GM13977 (cell line): ENCODE data around the gene L3MBTL4.
"Not testable (repeated sequence)": the region's sequence is repeated elsewhere in the genome, so short reads cannot be mapped to it uniquely, and the experiment has no call there.

Experiments used
- DNase-seq: peaks from one replicate; pipeline ENCODE4 v3.0.0; 2012; ENCODE audit warnings: low spot score
- CTCF ChIP-seq: IDR thresholded peaks from 2 replicates; pipeline ENCODE4 v1.5.1; 2012; ENCODE audit warnings: mild to moderate bottlenecking, control low read depth; ENCODE audit not compliant: insufficient read depth; ENCODE audit errors: extremely low read depth, missing control alignments
- in situ Hi-C: fragments of 300-500 bp; cut with MboI; formaldehyde crosslinking; loops from one replicate; pipeline ENCODE4 v1.12.0; 2022; ENCODE audit warnings: low sequenced_read_pairs, low pct_unique_long_range_greater_than_20kb, mixed read lengths, inconsistent platforms; ENCODE audit not compliant: unreplicated experiment

L3MBTL4 gene

GRCh38 chr18:6281874-6282273 is 132.8 kb downstream of the L3MBTL4 start:
- DNase-seq: no peak
- TF ChIP-seq CTCF: no peak
- in situ Hi-C loops: no loop called here

GRCh38 chr18:6280211-6280743 is 134.4 kb downstream of the L3MBTL4 start:
- no peak for DNase-seq
- TF ChIP-seq CTCF: no peak
- in situ Hi-C loops: no loop called here

DNA sequence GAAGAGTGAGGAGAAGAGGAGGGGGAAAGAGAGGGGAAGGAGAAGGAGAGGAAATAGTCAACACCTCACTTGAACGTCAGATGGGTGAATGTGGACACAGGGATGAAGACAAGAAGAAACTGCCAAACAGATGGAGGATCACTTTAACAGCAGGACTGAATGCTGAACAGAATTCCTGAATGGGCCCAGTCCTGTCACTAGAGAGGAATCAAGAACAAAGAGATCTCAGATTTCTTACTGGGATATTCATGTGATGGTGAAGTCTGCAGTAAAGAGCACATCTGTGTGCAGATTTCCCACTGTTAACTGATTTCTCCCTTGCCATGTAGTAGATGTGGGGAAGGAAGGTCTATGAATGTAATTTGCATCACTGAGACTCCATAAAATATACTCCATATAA is 135.4 kb downstream of the L3MBTL4 start:
- no peak for DNase-seq
- in situ Hi-C loops: no loop called here
- TF ChIP-seq CTCF: no peak

DNA sequence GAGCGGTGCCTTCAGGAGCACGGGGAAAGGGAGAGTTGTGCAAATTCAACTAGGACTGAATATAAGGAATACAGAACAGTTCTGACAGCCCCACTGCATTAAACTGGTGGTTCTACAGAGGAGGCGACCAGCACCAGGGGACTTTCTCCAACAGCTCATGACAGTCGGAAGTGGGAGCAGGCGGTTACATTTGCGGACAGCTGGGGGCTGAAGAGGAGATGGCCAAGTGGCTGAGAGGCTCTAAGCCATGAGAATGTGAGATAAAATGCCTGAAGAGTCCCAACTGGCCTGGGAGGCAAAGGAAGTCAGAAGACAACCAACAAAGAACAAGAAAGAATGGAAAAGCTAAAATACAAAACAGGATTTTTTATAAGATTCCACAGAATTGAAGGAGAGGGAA is 141.3 kb downstream of the L3MBTL4 start:
- in situ Hi-C loops: no loop called here
- no peak for DNase-seq
- no peak for TF ChIP-seq CTCF

DNA sequence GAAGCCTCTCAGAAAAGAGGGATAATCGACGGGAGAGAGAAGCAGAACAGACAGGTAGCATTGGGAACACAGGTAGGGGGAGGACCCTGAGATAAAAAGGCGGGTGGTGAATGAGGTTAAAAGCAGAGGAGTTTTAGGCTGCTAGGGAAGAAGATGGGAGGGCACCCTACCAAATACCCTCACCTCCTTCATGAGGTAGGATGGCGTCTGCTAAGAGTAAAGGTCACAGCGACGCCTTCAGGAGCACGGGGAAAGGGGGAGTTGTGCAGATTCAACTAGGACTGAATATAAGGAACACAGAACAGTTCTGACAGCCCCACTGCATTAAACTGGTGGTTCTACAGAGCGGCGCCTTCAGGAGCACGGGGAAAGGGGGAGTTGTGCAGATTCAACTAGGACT is 142.6 kb downstream of the L3MBTL4 start:
- DNase-seq, in situ Hi-C loops: not testable (repeated sequence)

- no peak for TF ChIP-seq CTCF
- DNase-seq: no peak
- in situ Hi-C loops: no loop called here
These were observed 143.1 kb downstream of the L3MBTL4 start for GRCh38 chr18:6271585-6271984.

DNA sequence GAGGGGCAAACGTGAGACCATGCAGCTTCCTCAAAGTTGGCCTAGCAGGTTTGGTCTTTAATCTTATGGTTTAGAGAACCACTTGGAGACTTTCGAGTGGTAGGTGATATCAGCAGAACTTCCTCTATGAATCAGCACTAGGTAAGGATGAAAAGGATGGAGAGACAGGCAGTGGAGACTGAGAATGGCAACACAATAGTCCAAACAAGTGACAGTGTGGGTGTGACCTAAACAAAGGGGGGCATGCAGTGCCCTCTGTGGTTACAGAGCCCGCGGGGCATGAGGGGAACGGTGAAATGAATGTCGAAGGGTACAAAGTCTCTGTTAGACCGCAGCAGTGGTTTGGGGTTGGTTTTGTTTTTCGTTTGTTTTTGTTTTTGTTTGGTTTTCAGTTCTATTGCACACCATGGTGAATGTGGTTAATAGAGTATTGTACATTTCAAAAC is 143.9 kb downstream of the L3MBTL4 start:
- no peak for TF ChIP-seq CTCF
- peak; percentile 50 for DNase-seq
- in situ Hi-C loops: no loop called here
